HG03139 (cell line): Measurements from ENCODE around the gene SCN8A.
"Not testable (repeated sequence)": the region's sequence is repeated elsewhere in the genome, so short reads cannot be mapped to it uniquely, and the experiment has no call there.

ENCODE experiments used
- ATAC-seq: cut with Tn5 transposase; IDR thresholded peaks from one replicate; pipeline ENCODE4 v1.9.1; 2021; ENCODE audit not compliant: unreplicated experiment

SCN8A gene

DNA sequence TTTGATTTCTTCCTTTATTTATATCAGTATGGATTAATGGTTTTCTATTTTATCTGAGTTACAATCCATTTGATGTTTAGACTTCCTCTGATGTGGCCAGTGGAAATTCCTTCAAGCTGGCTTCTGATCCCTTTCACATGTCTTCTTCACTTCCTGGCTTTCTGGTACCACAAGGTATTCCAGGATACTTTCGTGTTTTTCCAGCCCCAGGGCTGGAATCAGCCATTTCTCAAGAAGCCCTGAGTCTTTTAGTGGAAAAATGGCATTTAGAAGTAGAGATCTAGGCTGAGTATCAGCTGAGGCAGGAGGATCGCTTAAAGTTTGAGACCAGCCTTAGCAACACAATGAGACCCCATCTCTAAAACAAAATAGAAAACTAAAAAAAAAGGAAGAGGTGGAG lies 164.2 kb downstream of the SCN8A start:
- no peak for ATAC-seq

DNA sequence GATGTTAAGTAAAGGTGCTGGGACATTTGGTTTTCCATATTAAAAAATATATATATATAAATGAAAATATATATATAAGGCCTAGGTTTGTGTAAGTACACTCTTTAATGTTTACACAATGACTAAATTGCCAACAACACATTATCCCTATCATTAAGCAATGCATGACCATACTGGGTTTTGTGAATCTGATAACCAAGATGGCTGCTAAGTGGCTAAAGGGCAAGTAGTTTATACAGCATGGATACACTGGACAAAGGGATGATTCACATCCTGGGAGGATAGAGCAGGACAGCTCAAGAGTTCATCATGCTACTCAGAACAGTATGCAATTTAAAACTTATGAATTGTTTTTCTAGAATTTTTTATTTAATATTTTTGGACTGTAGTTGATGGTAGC lies 168.1 kb downstream of the SCN8A start:
- no peak for ATAC-seq

DNA sequence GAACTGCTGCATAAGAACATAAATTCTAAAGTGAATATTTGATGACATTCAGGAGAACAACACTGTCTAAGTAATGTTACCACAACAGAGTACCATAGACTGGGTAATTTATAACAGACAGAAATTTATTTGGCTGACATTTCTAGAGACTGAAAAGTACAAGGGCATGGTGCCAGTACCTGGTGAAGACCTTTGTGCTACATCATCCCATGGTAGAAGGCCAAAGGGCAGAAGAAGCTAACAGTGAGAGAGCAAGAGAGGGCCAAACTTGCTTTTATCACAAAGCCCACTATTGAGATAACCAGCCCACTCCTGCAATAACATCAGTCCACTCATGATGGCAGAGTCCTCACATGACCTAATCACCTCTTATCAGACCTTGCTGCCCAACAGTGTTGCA lies 168.7 kb downstream of the SCN8A start:
- ATAC-seq, result no peak

DNA sequence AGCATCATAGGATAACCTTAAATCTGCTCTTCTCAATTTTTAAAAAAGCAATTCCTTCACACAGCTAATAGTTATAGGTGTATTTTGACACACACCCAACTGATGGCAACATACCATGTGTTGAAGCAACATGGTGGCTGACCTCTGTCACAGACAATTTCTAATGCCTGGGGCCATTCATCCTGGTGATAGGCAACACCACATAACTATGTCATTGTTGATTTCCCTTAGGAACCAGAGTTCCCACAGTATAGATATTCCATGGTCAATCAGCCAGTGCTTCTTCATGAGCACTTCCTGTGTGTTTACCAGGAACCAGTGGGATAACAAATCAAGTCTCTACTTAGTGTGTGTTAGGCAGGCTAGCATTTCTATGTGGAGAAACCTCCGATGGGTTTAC lies 169.2 kb downstream of the SCN8A start:
- no peak for ATAC-seq

DNA sequence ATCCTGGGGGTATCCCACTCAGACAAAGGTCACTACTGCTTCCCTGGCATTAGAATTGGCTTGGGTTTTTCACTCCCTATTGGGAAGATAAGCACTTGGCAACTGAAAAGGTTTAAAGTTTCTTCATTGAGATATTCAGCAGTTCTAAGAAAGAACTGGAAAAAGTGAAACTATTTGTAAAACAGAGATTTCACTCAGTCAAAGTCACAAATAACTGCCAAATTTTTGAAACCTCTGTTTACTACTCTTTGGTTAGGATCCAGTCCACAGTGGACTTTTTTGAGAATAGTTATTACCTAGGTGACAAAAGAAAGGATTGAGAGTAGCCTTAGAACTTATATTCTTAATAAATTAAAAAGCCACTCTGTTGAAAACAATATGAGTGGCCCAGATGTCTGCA lies 172.7 kb downstream of the SCN8A start:
- ATAC-seq, result no peak

DNA sequence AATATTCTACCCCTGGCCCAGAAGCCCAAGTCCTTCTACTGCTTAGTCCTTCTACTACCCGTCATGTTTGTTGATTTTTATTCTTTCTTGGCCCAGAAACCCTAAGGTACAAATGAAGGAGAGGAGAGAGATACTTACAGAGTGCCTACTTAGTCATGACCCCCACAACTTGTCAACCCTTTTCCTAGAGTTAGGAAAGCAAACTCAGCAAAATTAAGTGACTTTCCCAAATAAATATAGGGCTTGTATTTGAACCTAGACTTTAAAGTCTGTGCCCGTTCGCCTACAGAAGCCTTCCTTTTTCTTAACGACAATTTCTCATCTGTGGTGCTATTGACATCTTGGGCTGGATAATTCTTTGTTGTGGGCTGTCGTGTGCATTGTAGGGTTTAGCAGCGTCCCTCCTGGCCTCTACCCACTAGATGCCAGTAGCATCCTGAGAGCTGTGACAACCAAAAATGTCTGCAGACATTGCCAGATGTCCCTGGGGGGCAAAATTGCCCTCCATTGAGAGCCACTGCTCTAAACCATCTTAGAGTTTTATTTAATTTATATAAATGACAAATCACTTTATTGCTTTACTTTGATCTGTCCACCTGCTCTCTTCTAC lies 175.1 kb downstream of the SCN8A start:
- no peak for ATAC-seq

DNA sequence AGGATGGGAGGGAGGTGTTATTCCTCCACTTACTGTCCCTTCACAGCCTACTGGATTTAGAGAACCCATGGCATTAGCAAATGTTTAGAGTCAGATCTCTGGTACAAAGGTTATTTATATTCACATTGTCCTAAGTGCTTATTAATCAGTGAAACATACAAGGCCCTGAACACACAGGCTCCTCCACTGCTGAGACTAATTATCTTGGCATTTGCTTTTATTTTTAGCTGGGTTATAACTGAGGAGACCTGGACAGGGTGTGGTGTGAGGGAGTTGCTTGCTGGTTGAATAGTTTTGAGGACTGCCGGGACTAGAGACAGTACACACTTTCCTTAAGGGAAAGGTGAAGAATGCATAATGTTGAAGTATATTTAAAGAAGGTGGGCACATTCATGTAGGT lies 180.0 kb downstream of the SCN8A start:
- ATAC-seq, result no peak

DNA sequence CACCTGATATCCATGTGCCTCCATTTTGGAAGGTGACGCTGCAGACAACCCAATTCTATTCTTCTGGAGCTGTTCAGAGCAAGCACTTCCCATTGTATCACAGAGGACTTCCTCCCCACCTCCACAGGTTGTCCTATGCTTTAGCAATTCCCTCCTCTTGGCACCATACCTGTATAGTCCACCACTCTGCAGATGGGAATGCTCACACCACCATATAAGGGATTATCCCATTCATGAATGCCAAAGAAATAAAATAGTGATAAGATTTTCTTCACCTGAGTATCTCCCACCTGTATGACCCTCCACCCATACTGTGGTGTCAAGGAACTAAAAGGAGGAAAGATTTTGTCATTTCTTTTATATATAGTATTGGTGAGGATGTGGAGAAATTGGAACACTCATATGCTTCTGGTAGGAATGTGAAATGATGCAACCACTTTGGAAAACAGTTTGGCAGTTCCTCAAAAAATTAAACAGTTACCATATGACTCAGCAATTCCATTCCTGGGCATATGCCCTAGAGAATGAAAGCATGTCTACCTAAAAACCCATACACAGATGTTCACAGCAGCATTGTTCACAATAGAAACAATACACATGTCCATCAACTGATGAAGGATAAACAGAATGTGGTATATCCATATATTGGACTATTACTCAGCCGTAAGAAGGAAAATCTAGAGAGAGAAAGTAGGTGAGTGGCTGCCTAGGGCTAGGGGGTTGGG lies 182.3 kb downstream of the SCN8A start:
- ATAC-seq, result no peak

DNA sequence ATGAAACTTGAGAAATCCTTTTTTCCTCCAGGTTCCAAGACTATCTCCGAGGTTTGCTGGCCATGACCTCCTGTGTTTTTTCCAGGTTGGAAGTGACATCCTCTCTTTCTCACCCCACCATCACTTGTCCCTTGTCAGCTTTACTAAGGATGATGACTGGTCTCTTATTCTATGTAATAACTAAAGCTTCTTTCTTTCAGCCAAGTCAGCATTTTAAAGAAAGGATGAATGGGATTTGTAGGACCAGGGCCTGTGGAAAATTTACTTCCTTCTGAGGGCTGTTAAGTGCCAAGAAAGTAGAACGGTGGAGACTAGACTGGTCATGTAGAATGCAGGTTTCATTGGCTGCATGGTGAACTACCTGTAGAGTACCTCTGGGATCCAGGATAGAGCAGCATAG lies 183.9 kb downstream of the SCN8A start:
- no peak for ATAC-seq

DNA sequence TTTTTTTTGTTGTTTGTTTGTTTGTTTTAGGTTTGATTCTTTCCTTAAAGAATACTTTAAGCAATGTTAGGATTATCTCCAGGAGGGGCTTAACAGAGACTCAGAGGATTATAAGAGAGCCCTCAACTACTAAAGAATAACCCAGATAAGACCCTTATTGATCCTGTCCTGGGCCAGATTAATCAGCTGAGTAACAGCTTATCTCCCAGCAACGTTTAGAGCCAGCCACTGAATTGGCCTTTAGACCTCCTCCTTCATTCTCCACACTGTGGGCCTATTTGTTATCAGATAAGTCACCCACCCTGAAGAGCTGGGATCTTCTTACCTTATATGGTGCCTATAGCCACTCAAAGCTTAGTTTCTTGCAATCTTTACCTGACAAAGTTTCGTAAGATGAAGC lies 186.4 kb downstream of the SCN8A start:
- no peak for ATAC-seq

DNA sequence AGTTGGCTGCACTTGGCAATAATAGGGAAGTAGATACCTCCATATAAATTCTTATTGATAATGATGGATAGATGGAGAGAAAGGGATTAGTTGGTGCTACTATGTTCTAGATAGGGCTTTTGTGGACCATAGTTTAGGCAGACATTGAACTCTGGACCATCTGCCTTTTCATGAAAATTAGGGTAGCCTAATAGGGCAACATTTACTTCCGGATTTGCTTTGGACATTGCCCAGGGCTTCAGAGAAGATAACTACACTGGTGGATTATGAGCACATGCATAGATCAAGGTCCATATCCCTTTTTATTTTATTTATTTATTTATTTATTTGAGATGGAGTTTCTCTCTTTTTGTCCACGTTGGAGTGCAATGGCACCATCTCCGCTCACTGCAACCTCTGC lies 186.9 kb downstream of the SCN8A start:
- ATAC-seq, result no peak

DNA sequence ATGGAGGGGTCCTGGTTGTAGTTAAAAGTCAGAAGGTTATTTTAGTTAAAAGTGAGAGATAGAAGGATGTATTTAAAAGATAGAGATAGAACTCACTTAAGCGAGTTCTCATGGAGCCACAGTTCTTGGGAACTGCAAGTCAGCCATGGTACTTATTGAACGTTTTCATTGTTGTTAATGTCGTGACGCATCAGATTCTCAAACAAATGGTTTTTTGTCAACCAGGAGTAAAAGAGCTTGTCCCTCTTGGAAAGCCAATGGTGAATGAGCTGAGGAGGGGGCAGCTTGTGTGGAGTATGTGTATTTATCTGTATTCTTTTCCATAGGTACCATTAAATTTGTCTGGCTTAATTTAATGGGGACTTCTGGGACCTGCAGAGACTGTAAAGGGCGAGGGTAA lies 188.8 kb downstream of the SCN8A start:
- ATAC-seq, result no peak

DNA sequence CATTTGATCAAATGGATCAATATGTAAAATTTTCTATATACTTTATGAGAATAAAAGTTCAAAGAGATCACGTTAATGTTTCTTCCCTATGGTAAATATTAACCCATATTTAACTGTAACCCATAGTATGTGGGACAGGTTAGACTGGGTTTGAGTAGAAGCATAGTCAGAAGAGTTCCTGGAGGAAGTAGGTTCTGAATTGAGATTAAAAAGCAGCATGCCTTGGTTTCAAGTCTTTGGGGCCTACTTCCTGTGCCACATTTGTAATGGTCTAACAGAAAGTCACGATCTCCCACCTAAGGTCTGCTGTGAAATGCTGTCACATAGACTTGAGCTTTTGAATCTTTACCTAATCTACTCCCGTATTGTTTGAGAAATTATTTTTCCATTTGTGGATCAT lies 193.7 kb downstream of the SCN8A start:
- ATAC-seq, result no peak

DNA sequence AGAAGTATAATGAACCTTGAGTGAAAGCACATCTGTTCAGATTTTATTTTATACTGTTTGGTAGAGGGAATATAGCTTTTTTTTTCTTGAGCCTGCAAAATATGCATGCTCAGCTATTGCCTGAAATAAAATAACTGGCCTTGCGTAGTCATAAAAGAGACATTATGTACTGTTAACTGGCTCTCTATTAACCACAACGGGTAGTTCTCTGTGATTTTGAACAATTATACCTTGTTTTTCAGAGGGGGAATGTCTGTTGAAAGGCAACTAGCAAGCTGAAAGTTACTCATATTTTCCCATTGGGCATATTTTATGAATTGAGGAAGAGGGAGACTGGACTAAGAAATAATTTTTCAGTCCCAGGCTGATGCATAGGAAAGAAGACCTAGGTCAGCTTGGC lies 194.9 kb downstream of the SCN8A start:
- no peak for ATAC-seq

DNA sequence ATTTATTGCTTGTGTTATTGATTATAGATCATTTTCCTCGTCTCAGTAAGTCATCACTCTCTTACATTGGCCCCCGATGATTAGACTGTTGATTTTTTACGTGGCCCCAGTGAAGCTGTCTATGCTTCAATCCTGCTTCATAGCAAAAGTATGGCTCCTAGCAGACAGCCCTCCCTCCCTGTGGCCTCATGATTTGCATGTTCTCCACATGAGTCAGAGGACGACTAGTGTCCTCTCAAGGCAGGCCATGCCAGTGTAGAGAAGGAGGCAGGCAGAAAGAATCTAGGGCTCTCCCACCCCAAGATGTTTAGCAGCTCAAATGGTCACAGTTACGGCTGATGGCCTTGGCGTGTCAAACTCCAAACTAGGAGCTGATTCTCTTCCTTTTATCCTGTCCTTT lies 197.8 kb downstream of the SCN8A start:
- no peak for ATAC-seq

DNA sequence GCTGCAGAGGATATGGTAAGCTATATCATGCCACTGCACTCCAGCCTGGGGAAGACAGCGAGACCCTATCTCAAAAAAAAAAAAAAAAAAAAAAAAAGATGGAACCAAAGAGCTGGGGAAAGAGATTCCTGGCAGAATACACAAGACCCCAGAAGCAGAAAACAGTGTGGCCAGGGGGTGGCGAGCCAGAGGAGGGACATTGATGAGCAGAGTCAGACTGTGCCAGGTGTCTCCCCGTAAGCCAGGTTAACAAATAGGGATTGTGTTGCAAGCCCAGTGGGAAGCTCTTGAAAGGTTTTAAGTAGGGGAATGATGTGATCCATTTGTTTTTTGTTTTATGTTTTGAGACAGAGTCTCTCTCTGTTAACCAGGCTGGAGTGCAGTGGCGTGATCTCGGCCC lies 201.4 kb downstream of the SCN8A start:
- no peak for ATAC-seq

DNA sequence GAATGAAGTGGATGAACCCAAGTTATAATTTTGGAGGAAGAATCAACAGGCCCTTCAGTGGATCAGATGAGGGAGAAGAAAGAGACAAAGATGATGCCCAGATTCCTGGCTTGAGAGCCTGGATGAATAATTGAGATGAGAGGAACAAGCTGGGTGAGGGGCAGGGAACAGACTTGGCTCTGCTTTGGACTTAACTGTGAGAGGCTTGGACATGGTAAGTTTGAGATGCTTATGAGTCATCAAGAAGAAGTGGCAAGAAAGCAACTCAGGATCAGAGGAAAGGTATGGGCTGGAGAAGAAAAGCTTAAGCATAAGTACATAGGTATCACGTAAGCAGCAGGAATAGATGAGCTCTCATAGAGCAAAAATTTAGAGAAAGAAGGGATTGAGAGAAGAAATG lies 202.2 kb downstream of the SCN8A start:
- no peak for ATAC-seq

DNA sequence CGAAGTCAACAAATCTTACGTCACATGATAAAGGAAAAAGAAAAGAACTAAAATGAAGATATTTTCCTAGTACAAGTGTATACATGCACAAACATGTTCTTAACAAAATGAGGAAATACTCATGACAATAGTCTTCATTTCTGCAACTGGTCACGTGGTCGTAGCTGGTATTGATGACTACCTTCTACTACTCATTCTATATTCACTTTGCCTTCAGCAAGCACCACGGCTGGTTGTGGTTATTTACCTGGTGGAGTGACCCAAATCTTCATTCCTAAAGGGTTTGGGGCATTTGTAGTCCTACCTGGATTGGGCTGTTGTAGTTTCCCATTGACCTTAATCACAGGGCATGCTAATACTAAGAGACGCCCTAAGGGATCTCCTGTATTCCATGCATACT lies 206.3 kb downstream of the SCN8A start:
- ATAC-seq, result no peak

DNA sequence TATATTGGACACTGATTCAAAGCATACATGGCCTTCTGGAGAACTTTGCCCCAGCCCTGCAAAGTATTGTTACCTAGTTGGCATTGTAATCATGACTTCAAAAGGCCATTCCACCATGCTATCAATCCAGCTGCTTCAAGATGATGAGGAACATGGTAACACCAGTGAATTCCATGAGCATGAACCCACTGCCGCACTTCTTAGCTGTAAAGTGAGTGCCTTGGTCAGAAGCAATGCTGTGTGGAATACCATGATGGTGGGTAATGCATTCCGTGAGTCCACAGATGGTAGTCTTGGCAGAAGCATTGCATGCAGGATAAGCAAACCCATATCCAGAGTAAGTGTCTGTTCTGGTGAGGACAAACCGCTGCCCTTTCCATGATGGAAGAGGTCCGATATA lies 207.0 kb downstream of the SCN8A start:
- ATAC-seq, result not testable (repeated sequence)

DNA sequence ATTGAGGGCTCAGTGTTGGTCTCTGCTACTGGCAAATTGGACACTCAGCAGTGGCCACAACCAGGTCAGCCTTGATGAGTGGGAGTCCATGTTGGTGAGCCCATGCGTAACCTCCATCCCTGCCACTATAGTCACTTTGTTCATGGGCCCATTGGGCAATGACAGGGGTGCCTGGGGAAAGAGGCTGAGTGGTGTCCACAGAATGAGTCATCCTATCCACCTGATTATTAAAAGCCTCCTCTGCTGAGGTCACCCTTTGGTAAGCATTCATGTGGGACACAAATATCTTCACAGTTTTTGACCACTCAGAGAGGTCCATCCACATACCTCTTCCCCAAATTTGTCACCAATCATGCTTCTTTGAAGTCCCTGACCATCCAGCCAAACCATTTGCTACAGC lies 207.5 kb downstream of the SCN8A start:
- no peak for ATAC-seq

DNA sequence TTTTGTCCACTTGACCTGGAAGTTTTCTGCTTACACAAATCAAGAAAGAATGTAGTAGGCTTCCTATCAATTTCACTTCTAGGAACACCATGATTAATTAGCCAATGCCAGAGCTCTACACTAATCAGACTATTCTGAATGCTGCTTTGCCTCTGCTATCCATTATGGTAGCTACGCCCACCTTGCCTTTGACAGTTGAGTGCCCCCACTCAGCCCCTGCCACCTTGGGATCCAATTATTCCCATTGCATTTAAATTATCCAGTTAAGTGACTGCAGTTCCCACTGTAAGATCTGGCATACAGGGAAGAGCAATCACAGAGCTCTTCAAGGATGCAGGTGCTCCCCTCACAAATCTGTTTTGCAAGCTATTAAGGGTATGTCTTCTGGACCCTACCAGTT lies 210.0 kb downstream of the SCN8A start:
- ATAC-seq, result no peak

DNA sequence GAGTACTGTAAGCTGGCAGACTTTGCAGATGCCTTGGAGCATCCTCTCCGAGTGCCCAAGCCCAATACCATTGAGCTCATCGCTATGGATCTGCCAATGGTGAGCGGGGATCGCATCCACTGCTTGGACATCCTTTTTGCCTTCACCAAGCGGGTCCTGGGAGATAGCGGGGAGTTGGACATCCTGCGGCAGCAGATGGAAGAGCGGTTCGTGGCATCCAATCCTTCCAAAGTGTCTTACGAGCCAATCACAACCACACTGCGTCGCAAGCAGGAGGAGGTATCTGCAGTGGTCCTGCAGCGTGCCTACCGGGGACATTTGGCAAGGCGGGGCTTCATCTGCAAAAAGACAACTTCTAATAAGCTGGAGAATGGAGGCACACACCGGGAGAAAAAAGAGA lies 215.9 kb downstream of the SCN8A start:
- ATAC-seq, result no peak

DNA sequence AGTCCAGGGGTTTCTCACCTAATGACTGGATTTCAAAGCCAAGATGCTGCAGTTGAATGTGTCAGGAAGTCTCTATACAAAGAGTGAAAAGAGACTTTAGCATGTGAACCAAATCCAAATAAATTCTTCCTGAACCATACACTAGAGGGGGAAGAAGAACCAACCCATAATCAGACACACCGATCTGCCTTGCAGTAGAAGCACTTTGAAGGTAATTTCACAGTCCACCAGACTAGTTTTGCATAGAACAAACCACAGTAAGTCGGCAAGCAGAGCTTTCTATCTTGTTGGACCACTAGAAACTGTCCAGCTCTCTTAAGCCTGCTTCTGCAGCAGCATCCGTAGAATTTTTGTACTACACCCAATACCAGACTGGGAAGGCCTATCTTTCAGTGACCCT lies 218.2 kb downstream of the SCN8A start:
- no peak for ATAC-seq
